Liver (tissue), 9 donors: ENCODE results near the gene PARD3B. TPM values are rescaled to one million over a fixed set of nuclear protein-coding genes. Genes with fewer than 3 reads are reported as not detected.
A peak's percentile ranks its signal among the peaks of the same experiment; 100 is the strongest.

ENCODE experiments used
- DNase-seq: peaks from one replicate; pipeline ENCODE4 v3.0.0-alpha.2; 2017; ENCODE audit warnings: low spot score
- H3K27ac ChIP-seq, 2 donors: one replicate each; pipeline ENCODE4 v1.7.0; 2013; ENCODE audit warnings: inconsistent platforms in 2 of 2, low read length in 2 of 2, control low read depth in 1 of 2, low read depth in 1 of 2, mild to moderate bottlenecking in 1 of 2
- H3K27me3 ChIP-seq, 4 donors: one replicate each; pipeline versions ENCODE4 v1.6.1 to v1.7.0; 2013; ENCODE audit warnings: low read length in 3 of 4, inconsistent platforms in 1 of 4, mild to moderate bottlenecking in 1 of 4, moderate library complexity in 1 of 4; ENCODE audit not compliant: control insufficient read depth in 4 of 4, insufficient read depth in 4 of 4
- H3K36me3 ChIP-seq, 4 donors: one replicate each; pipeline versions ENCODE4 v1.6.1 to v1.7.0; 2013; ENCODE audit warnings: low read length in 3 of 4, mild to moderate bottlenecking in 3 of 4, low read depth in 1 of 4, moderate library complexity in 1 of 4; ENCODE audit not compliant: control insufficient read depth in 4 of 4, insufficient read depth in 3 of 4
- H3K4me1 ChIP-seq, 4 donors: one replicate each; pipeline versions ENCODE4 v1.6.1 to v1.7.0; 2013; ENCODE audit warnings: low read length in 3 of 4, mild to moderate bottlenecking in 3 of 4, moderate library complexity in 1 of 4; ENCODE audit not compliant: control insufficient read depth in 4 of 4, insufficient read depth in 4 of 4
- H3K4me3 ChIP-seq, 3 donors: one replicate each; pipeline versions ENCODE4 v1.6.1 to v1.7.0; 2013; ENCODE audit warnings: low read length in 3 of 3, control low read depth in 1 of 3, low read depth in 1 of 3, mild to moderate bottlenecking in 1 of 3
- H3K9ac ChIP-seq, 2 donors: one replicate each; pipeline ENCODE4 v1.7.0; 2013; ENCODE audit warnings: low read length in 2 of 2, mild to moderate bottlenecking in 2 of 2, moderate library complexity in 2 of 2, control low read depth in 1 of 2, low read depth in 1 of 2
- H3K9me3 ChIP-seq, 4 donors: one replicate each; pipeline versions ENCODE4 v1.6.1 to v1.7.0; 2013; ENCODE audit warnings: low read length in 3 of 4; ENCODE audit not compliant: control insufficient read depth in 4 of 4
- EGR1 ChIP-seq, 2 donors: IDR thresholded peaks; 2 replicates each; pipeline ENCODE4 v1.6.1; 2016 to 2018; ENCODE audit warnings: antibody characterized with exemption in 2 of 2, low read depth in 2 of 2
- FOXA1 ChIP-seq: IDR thresholded peaks from 2 replicates; pipeline ENCODE4 v1.6.1; 2016; ENCODE audit warnings: antibody characterized with exemption
- FOXA2 ChIP-seq: IDR thresholded peaks from 2 replicates; pipeline ENCODE4 v1.6.1; 2016; ENCODE audit warnings: antibody characterized with exemption
- GABPA ChIP-seq, 2 donors: IDR thresholded peaks in 1 of 2; conservative IDR thresholded peaks in 1 of 2; 2 replicates each; pipeline ENCODE4 v1.6.1; 2016; ENCODE audit warnings: antibody characterized with exemption in 2 of 2, mild to moderate bottlenecking in 1 of 2, moderate library complexity in 1 of 2
- HNF4A ChIP-seq, 2 donors: conservative IDR thresholded peaks; 2 replicates each; pipeline ENCODE4 v1.6.1; 2016; ENCODE audit warnings: antibody characterized with exemption in 2 of 2, mild to moderate bottlenecking in 2 of 2
- HNF4G ChIP-seq: IDR thresholded peaks from 2 replicates; pipeline ENCODE4 v1.6.1; 2016; ENCODE audit warnings: antibody characterized with exemption
- JUND ChIP-seq, 2 donors: IDR thresholded peaks; 2 replicates each; pipeline ENCODE4 v1.6.1; 2016; ENCODE audit warnings: antibody characterized with exemption in 2 of 2
- NR2F2 ChIP-seq: IDR thresholded peaks from 2 replicates; pipeline ENCODE4 v1.6.1; 2016; ENCODE audit warnings: antibody characterized with exemption
- RAD21 ChIP-seq, 2 donors: IDR thresholded peaks; 2 replicates each; pipeline ENCODE4 v1.6.1; 2016; ENCODE audit warnings: antibody characterized with exemption in 2 of 2, mild to moderate bottlenecking in 2 of 2
- REST ChIP-seq: IDR thresholded peaks from 2 replicates; pipeline ENCODE4 v1.6.1; 2016; ENCODE audit warnings: antibody characterized with exemption, mild to moderate bottlenecking
- RXRA ChIP-seq, 2 donors: IDR thresholded peaks; 2 replicates each; pipeline ENCODE4 v1.6.1; 2017 to 2018; ENCODE audit warnings: antibody characterized with exemption in 2 of 2, mild to moderate bottlenecking in 1 of 2
- SP1 ChIP-seq: IDR thresholded peaks from 2 replicates; pipeline ENCODE4 v1.6.1; 2018; ENCODE audit warnings: antibody characterized with exemption, mild to moderate bottlenecking
- TAF1 ChIP-seq: conservative IDR thresholded peaks from 2 replicates; pipeline ENCODE4 v1.6.1; 2016; ENCODE audit warnings: antibody characterized with exemption, mild to moderate bottlenecking
- YY1 ChIP-seq: IDR thresholded peaks from 2 replicates; pipeline ENCODE4 v1.6.1; 2016; ENCODE audit warnings: antibody characterized with exemption, mild to moderate bottlenecking
- ZBTB33 ChIP-seq: IDR thresholded peaks from 2 replicates; pipeline ENCODE4 v1.6.1; 2016; ENCODE audit warnings: antibody characterized with exemption
- WGBS: extraction: QIAGEN DNeasy Blood & Tissue Kit; methylation state at CpG from one replicate; pipeline ENCODE4 v1.1.7; 2013; 5-methylcytosine and 5-hydroxymethylcytosine counted together
- polyA plus RNA-seq, 2 donors: library from polyadenylated mRNA; stranded (reverse) in 1 of 2; unstranded in 1 of 2; fragments of 200-250 nt in 1 of 2; fragments of >200 nt in 1 of 2; fragmentation: Nextera tagmentation in 1 of 2; extraction: Ambion mirVana in 1 of 2; gene quantifications; one replicate each; pipeline versions ENCODE4 v1.2.1 to v1.2.3, GENCODE V29; 2013 to 2015
- total RNA-seq, 2 donors: library from RNA; depleted of rRNA; stranded (reverse); fragments of >200 nt; gene quantifications; one replicate each; pipeline ENCODE4 v1.2.3, GENCODE V29; 2014
- TF ChIP-seq, protein P1 (sequence below): fragments of 150-350 bp; IDR thresholded peaks from 2 replicates; pipeline ENCODE4 v1.5.1; 2017; ENCODE audit warnings: improper control_type of control experiment, low read depth, low read length; ENCODE audit not compliant: missing input control
- TF ChIP-seq, protein P2 (sequence below): IDR thresholded peaks from 2 replicates; pipeline ENCODE4 v1.6.1; 2016; ENCODE audit warnings: antibody characterized with exemption
- donor health status: healthy.
- donor health status: healthy.
- donor health status: healthy.
- donor health status: healthy.
- donor health status: healthy.

Gene PARD3B
- total RNA-seq (10 to 100 TPM in 1 of 2 donors, 1 to 10 TPM in 1; 4.4 to 10.3 TPM), polyA plus RNA-seq (1 to 10 TPM; 1.1 to 3.1 TPM)

DNA sequence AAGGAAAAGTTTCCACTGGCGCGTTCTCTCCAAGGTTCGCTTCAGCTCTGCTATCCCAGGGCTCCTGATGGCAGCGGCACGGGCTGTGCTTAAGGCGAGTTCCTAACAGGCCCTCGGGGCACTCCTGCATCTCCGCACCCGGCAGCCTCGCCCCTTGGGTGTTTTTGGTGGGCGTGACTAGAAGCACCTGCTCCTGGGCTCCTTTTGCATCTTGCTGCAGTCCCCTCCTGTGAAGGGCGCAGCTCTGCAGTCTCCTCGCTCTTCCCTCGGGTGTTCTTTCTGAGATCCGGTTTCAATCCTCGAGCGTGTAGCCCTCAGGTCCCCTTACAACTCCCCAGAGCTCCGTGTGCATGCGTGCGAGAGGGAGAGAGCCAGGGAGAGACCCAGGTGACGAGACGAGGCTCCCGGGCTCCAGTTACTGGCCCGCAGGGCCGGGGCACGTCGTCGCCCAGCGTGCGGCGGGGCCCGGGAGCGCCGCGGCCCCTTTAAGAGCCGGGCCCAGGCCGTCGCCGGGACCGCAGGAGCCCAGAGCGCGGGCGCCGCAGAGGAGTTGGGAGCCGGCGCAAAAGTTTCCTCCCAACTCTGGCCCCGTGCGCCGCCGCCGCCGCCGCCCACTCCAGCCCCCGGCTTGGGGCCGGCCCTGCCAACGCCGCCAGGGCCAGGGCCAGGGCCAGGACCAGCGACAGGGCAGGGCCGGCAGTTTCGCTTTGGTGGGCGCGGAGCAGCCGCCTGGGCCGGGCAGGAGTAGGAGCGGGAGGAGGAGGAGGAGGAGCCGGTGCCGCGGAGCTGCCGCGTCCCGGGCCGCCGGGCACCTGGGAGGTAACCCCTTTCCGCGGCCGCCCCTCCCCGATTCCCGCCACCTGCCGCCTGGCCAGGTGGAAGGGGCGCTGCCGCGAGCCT, at the start of gene PARD3B:
Gene PARD3B, plus strand, starts transcription at position 515 of the 900 bp plus-strand sequence. CDS start 525 bp downstream, outside the sequence.
- Histone ChIP-seq H3K27me3 (no peaks in the 10 kb centered on the region), H3K9ac (peak within 1 kb of the TSS; percentile 55 to 69), H3K27ac (peak within 1 kb of the TSS; percentile 66 to 75), H3K36me3 (no peaks in the 10 kb centered on the region), H3K4me1 (peaks cover 4 to 30% (median 14%) of the 10 kb centered on the region in 4 donors), H3K4me3 (peak within 1 kb of the TSS; percentile 87 to 98 (median 90)), H3K9me3 (no peaks in the 10 kb centered on the region)
- peak; percentile 53 for DNase-seq
- under 1% methylated on average over 82 of the region's 82 CpGs for WGBS
- TF ChIP-seq RAD21 (IDR thresholded peaks at IDR 0.05) (no peak), HNF4G (no peak), ZBTB33 (no peak), JUND (IDR thresholded peaks at IDR 0.05) (no peak), FOXA1 (no peak), GABPA (IDR thresholded peaks at IDR 0.05 in 1 of 2, conservative IDR thresholded peaks at IDR 0.05 in 1 of 2) (no peak), FOXA2 (no peak), RXRA (IDR thresholded peaks at IDR 0.05) (no peak), SP1 (no peak), REST (no peak), HNF4A (conservative IDR thresholded peaks at IDR 0.05) (no peak), YY1 (no peak), EGR1 (IDR thresholded peaks at IDR 0.05; ENCODE audit: low read depth in 2 of 2) (no peak), TAF1 (no peak), NR2F2 (no peak)
- TF ChIP-seq, protein P1, sequence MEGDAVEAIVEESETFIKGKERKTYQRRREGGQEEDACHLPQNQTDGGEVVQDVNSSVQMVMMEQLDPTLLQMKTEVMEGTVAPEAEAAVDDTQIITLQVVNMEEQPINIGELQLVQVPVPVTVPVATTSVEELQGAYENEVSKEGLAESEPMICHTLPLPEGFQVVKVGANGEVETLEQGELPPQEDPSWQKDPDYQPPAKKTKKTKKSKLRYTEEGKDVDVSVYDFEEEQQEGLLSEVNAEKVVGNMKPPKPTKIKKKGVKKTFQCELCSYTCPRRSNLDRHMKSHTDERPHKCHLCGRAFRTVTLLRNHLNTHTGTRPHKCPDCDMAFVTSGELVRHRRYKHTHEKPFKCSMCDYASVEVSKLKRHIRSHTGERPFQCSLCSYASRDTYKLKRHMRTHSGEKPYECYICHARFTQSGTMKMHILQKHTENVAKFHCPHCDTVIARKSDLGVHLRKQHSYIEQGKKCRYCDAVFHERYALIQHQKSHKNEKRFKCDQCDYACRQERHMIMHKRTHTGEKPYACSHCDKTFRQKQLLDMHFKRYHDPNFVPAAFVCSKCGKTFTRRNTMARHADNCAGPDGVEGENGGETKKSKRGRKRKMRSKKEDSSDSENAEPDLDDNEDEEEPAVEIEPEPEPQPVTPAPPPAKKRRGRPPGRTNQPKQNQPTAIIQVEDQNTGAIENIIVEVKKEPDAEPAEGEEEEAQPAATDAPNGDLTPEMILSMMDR: no peak
- TF ChIP-seq, protein P2, sequence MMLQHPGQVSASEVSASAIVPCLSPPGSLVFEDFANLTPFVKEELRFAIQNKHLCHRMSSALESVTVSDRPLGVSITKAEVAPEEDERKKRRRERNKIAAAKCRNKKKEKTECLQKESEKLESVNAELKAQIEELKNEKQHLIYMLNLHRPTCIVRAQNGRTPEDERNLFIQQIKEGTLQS: no peak
